ENCODE results near the gene CEP250. TPM values are rescaled to one million over a fixed set of nuclear protein-coding genes. Genes with fewer than 3 reads are reported as not detected.

The CEP250 gene
- total and polyA plus RNA-seq, 2 of the 4 experiments (the other 2 are of a cell fraction): 22.7 to 35.1 TPM

GRCh38 chr20:35409542-35409941 lies 45.9 kb upstream of the CEP250 start:
- Histone ChIP-seq H3K56ac (ENCODE audit: extremely low read depth, insufficient read depth, low read length) (no peak overlapping the region), H3K9ac (ENCODE audit: low read depth, low read length) (no peak overlapping the region), H3K4ac (ENCODE audit: low read depth, low read length) (no peak overlapping the region), H4K8ac (ENCODE audit: low read depth in 2 of 2, low read length in 2 of 2) (no peak overlapping the region), H2BK5ac (ENCODE audit: low read depth, low read length, poor library complexity, severe bottlenecking) (no peak overlapping the region), H3K4me1 (ENCODE audit: control insufficient read depth, insufficient read depth, low read length) (no peaks in the 10 kb centered on the region), H3K4me2 (ENCODE audit: low read depth, low read length) (no peak overlapping the region), H3K27me3 (ENCODE audit: control insufficient read depth, insufficient read depth, low read length) (no peaks in the 10 kb centered on the region), H3K36me3 (ENCODE audit: control insufficient read depth, insufficient read depth, low read length) (peaks cover 17% of the 10 kb centered on the region), H2AK9ac (replicated peaks; ENCODE audit: low read depth, low read length, poor library complexity) (no peak overlapping the region), H3K23ac (ENCODE audit: low read depth, low read length) (no peak overlapping the region), H4K91ac (ENCODE audit: insufficient read depth, low read depth, low read length) (no peak overlapping the region), H3K14ac (replicated peaks; ENCODE audit: low read depth, low read length) (no peak overlapping the region), H3K9me1 (ENCODE audit: insufficient read depth, low read length) (no peaks in the 10 kb centered on the region), H3K79me1 (ENCODE audit: low read depth in 1 of 2, low read length in 2 of 2) (peaks cover 10 to 40% of the 10 kb centered on the region in 2 experiments), H4K5ac (ENCODE audit: low read depth, low read length) (no peak overlapping the region), H2AK5ac (ENCODE audit: low read depth, low read length) (no peak overlapping the region), H4K20me1 (ENCODE audit: insufficient read depth, low read length) (peaks cover 3% of the 10 kb centered on the region; the same call in 1 of the 2 replicates), H3K18ac (ENCODE audit: low read depth, low read length) (no peak overlapping the region), H3K27ac (ENCODE audit: insufficient read depth, low read length) (no peak overlapping the region), H3K4me3 (ENCODE audit: insufficient read depth, low read depth, low read length) (no peak overlapping the region), H2BK120ac (ENCODE audit: low read depth, low read length) (no peak overlapping the region), H3K9me3 (ENCODE audit: control insufficient read depth, insufficient read depth, low read length) (no peaks in the 10 kb centered on the region), H2AFZ (replicated peaks; ENCODE audit: low read length, poor library complexity) (no peak overlapping the region), H2BK20ac (ENCODE audit: low read depth, low read length) (no peak overlapping the region), H2BK15ac (ENCODE audit: low read depth, low read length) (no peak overlapping the region)
- WGBS, 2 experiments (ENCODE audit: extremely low coverage in 2 of 2, insufficient read length in 1 of 2): no CpG with 5 or more reads among the region's 3 CpGs
- intact Hi-C loops (cut with micrococcal nuclease): no loop called here
- no TSS peak for BruUV-seq (replicated peaks)
- TF ChIP-seq MAFK (IDR thresholded peaks at IDR 0.05; ENCODE audit: low read depth, low read length) (0 out of 2 replicates have a peak, but pooled peaks have one; percentile 39), SMC3 (IDR thresholded peaks at IDR 0.05; ENCODE audit: low read depth, low read length) (no peak)
- POLR2A ChIA-PET (ENCODE audit: unreplicated experiment): no interaction called here
- ATAC-seq (ENCODE audit: low read depth) (no peak), DNase-seq (no peak)
- dilution Hi-C loops (cut with HindIII; ENCODE audit: low sequenced_read_pairs, unreplicated experiment): no loop called here
- CTCF ChIA-PET: no interaction called here
- in situ Hi-C loops (cut with MboI; ENCODE audit: low sequenced_read_pairs): no loop called here
